Forelimb muscle (tissue), 1 donor: ENCODE results near the gene SSH2. TPM values are rescaled to one million over a fixed set of nuclear protein-coding genes. Genes with fewer than 3 reads are reported as not detected.

Source experiments
- DNase-seq: peaks from one replicate; pipeline ENCODE4 v3.0.0-alpha.2; 2013; ENCODE audit warnings: low read depth
- polyA plus RNA-seq: library from polyadenylated mRNA; unstranded; fragments of 120-200 nt; gene quantifications from one replicate; pipeline ENCODE4 v1.2.1, GENCODE V29; 2013; ENCODE audit not compliant: insufficient read length

SSH2 gene
- polyA plus RNA-seq, 1 donor: 20.5 TPM

DNA sequence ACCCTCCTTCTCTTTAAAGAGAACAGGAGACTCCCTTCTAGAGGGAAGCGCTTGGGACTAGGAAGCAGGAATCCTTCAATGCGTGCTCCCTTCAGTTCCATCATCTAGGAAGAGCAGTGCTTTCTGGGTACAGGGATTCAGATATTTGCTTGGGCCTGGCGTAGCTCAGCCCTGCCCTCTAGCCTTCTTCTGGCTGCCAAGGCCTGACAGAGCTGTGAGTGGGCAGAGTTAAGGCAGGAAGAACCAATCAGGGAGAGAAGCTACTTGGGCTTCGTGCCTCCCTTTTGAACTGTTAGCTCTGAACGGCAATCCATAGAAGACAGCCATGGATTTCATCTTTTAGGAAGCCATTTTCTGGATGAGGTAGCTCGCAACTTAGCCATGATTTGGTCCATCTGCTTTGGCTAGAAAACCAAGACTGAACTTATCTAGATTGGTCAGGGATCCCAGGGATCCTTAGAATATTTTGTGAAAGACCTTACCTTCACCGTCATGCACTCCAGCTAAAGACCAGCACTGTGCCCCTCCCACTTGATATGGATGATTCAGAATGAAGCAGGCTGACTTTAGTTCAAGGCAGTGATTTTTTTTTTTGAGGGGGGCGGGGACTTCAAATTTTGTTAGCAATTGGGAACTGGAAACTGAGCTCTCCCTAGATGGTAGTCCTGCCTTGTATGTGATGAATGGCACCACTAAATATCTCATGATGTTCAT lies 304.8 kb downstream of the SSH2 start:
- DNase-seq: no peak

DNA sequence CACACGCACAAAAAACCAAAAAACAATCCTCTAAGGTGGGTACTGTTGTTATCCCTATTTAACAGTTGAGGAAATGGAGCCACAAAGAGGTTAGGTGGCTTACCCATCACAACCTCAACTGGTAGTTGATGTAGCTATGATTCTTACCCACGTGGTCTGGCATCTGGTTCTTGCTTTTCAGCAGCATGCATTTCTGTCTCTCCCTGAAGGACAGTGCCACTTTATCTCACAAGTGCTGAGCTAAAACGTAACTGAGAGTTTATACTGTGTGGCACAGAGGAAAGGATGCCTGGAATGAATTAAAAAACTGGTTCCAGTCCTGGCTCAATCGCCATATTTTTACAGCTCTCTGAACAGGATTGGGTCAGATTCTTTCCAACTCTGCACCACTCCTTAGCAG lies 305.4 kb downstream of the SSH2 start:
- no peak for DNase-seq

DNA sequence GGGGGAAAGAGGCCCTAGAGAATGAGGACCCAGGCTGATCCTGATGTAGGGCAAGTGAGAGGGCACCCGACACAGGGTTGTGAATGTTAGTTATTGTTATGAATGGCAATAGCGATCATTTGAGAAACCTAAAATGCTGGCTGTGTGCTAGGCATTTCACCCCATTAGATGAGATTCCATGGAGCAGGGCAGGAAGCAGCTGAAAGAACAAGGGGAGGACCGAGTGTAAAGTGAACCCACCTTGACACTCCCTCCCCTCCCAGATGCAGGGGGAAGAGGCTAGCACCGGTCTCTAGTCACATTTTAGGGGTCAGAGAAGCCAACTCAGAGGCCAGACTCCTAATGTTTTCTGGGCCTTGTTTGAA lies 306.8 kb downstream of the SSH2 start:
- DNase-seq: no peak

DNA sequence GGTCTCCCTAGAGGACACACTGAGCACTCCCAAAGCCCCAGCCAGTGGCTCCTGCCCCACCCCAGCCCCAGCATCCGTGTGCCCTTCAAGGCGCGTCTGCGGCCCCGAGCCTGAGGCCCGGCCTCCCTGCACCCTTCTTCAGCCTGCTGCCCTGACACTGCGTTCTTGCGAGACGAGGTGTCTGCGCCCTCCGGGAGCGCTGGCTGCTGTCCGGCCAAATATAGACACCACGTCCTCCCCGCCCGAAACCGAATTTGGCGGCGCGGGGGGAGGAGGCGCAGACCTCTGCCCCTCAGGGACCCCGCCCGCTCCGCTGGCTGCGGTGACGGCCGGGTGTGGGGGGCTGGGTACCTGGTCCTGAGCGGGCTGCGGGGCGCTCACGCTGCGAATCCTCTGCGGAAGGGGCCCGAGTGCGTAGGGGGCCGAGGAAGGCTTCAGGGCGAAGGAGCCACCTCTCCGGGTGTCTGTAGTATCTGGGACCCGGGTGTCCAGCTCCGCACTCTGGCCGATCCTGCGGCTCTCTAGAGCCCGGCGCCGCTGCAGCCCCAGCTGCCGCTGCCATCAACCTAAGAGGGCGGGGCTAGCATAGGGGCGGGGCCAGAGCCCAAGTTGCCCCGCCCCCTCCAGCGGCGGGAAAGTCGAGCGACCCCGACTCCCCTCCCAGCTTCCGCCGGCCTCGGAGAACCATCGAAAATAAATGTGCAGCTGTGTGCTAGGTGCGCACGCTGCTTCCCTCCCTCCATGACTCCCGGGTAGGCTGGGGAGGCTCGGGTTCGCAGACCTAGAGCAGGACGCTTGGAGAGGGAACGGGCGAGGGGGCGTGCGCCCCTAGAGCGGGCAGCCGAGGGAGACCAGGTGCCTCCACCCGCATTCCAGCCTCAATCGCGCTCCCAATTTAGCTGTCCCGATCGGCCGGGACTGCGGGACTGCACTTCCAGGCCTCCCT lies 307.4 kb downstream of the SSH2 start, which contains the start of gene CORO6:
TSS of gene CORO6 (minus strand) at position 576 of the 946 bp plus-strand sequence. CDS start 1,491 bp downstream, outside the sequence.
- no peak for DNase-seq

DNA sequence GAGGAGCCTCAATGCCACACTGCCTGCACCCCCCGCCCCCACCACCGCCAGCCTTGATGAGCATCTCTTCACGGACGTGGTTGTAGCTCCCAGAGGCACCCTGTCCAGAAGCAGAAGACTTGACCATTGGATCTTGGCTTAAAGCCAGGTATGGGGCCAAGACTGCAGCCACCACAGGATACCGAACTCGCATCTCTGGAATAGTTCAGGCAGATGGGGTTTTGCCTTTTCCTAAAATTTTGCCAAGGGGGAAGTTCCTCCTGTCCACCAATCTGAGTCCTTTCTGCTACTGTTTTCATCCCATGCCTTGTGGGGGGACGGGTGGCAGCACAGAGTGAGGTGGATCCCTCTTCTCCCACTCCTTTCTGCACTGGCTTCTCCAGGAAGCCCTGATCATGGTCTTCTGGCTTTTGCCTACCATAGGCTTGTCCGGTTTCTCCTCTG lies 308.3 kb downstream of the SSH2 start:
- DNase-seq: no peak

DNA sequence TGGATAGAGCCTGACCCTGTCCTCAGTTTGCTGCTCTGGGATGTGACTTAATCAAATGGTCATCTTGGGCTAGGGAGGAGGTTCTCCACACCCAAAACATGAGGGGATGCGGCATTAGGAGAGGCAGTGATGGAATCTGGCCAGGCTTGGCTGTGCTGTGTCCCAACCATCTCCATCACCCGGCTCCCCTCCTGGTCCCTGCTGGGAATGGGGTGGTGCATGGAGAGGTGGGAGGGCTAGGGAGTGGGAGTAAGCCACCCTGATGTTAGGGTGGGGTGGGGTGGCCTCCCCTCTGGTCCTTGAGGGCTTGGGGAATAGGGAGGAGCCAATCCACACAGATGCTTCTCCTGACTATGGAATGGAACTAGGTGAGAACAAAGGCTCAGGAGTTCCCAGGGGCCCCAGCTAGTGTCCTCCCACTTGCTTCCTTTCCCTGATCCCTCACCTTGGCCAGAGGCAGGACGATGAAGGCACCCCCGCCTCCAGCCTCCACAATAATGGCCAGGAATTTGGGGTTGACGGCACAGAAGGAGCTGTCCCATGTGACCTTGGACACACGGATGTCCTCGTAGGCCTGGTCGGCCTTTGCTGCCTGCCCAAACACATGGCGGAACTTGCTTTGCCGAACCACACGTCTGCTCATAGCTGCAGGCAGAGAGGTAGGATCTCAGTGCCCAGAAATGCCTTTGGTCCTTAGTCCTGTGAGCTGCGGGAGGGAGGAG lies 309.1 kb downstream of the SSH2 start:
- no peak for DNase-seq

DNA sequence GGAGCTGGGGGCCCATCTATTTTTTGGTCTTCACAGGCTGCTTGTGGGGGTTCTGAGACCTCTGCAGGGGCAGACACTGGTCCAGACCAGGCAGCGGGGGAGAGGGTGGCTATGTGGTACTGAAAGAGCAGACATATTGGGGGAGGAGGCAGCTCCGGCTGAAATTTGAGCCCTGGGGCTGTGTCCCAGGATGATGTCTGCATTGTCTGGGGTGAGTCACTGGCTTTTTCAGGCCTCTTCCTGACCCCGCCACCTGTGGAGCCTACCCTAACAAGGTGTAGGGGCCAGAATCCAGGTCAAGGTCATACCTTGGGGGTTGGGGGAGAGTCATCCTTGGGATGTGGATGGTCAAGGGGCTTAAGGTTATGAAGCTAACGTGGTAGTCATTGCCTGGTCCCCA lies 309.8 kb downstream of the SSH2 start:
- no peak for DNase-seq

DNA sequence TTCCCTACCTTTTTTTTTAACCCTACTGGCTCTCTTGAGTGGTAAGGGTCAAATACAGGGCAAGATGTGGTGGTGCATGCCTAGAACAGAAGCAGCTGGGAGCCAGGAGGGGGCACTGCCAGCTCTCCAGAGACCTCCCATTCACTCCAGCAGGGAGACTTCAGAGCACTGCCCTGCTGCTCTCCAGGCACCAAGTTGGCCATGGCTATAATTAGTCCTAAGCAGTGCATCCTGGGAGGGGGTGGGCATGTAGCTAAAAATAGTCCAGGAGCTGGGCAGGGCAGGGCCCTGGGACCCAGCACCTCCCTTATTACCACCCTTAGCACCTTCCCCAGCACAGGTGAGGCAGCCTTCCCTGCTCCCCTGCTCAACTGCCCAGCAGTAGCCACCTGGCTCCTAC lies 310.8 kb downstream of the SSH2 start:
- no peak for DNase-seq

DNA sequence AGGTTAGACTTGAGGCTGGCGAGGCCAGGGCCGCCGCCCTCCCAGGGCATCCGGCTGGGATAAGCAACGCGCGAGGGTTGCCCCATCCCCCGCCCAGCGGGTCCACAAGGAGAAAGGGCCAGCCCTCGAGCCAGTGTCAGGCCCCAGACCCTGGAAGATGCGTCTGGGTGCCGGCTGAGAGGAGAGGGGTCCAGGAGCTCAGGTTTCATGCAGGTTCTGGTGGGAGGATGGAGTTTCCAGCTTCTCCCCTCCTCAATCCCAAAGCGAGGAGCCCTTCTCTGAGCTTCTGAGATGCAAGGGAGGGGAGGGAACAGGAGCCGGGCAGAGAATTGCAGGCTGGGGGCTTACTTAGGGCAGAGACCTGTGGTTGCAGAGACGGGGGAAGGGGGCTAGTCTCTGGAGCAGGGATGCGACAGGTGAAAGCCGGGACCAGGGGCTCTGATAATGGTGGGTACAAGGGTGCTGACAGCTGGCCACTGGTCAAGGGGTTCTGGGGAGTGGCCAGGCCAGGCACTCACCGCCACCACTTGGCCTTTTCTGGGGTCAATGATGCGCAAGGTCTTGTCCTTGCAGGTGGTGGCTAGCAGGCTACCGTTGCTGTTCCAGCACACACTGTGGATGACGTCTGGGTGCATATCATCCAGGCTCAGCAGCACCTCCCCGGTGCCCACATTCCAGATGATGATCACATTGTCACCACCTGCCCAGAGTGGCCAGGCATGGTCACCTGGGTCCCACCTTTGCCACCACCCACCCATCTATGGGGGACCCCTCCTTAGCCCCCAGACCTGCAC lies 311.6 kb downstream of the SSH2 start:
- DNase-seq: no peak

DNA sequence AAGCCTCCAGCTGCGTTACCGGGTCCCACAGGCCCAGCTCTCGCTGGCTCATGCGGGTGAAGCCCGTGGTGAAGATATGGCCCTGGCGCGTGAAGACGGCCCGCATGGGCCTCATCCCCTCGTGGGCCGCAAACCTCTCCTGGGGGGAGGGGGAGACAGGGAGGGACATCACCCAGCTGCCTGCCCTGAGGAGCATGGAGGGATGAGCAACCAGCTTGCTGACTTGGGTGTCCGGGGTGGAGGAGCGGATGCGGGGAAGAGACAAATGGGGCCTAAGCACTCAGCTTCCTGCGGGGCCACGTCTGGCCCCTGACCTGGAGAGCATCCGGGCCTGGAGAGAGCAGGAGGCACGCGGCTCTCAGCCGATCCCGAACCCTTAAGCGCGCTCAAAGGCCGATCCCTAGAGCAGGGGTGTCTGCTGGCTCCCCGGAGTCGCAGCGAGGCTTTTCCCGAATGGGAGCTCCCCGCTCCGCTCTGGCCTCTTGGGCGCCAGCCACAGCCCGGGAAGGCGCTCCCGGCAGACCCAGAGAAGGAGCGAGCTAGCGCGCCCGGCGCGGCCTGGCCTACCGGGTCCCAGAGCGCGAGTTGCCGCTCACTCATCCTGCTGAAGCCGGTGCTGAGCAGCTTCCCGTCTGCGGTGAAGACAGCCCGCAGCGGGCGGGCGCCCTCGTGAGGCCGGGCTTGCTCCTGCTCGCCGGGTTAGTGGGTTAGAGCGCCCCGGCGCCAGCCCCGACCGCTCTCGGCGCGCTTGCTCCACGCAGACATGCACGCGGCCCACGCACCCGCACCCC lies 312.4 kb downstream of the SSH2 start:
- DNase-seq: no peak

DNA sequence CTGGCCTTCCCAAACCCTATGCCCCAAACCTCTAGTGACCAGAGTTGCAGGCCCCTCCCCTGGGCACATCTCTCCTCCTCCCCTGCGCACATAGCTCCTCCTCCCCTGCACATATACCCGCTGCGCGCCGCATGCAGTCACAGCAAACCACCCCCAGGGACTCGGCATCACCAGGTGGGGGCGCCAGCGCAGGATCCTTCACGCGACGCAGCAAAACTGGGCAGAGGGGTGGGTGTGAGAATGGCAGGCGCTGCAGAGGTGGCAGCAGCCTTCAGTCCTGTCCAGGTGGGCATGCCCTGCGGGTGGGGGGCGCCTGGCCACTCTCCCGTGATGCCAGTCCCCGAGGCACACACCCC lies 312.9 kb downstream of the SSH2 start:
- no peak for DNase-seq

DNA sequence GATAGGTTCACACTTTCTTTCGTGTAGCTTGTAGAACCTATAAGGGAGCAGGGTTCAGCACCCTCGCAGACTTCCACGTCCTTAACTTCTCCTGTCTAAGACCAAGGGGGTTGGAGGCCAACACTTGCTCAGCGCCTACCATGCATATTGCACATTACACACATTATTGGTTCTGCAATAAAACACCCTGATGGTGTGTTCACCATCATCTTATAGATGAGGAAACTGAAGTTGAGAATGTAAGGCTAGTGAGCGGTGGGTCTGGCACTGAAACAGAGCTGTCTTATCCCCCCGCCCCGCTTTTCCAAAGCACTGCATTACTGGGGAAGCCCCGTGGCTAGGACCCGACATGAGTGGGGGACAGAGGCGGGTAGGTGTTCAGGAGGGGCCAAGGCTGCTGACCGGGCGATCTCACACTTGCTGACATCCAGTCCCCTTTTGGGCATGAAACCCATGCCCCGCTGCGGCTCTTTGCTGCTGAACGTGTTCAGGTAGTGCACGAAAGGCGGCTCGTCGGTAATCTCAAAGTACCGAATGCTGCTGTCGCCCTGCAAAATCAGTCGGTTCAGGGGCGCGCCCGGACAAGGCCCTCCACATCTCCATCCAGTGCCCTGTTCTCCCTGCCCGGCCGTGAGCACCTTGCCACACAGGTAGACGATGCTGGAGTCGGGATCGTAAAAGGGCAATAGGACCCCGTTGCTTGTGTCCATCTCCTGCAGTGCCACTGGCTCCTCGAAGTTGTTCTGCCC lies 313.6 kb downstream of the SSH2 start:
- no peak for DNase-seq

DNA sequence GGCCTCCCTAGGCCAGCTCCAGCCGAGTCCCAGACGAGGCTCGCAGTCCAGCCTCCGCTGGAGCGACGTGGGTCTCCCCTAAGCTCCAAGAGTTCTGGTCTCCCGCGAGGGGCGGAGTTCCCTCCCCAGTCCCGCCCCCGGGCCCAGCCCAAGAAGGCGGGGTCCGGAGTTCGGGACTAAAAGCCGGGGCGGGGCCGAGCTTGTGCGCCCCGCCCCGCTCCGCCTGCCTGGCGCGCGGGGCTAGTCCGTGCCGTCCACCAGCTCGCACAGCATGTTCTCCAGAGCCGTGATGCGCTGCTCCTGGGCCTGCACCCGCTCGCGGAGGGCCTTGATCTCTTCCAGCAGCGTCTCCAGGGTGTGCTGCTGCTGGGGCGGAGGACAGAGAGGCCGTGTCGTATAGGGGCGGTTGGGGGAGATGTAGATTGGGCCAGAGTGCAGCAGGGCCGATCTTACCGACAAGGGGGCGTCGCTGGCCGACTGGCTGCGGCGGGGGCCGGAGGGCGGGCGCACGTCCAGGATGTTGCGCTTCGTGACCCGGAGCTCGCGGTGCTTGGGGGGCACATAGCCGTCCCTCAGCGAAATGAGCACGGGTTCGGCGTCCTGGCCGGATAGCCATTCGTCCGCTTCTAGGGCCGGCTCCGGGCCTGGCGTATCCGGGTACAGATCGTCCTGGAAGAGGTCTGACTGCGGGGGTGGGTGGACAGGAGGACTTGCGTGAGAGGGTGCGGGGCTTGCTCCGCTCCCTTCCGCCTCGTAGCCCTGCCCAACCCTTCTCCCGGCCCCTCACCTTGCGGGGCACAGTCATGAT lies 314.3 kb downstream of the SSH2 start:
- DNase-seq: no peak

DNA sequence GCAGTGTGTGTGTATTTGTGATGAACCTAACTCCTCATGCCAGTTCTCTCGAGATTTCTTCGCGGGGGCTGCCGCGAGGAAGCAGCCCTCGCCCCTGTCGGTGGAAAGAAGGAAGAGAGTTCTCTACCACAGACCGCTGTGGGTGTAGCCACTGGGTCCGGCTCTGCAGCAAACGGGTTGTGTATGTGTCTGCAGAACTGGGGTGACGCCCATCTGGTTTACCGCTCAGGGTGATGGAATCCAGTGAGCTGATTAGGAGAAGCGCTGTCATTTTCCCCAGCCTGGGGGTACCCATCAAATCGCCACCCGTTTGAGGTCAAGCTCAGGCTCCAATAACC lies 315.0 kb downstream of the SSH2 start:
- no peak for DNase-seq

DNA sequence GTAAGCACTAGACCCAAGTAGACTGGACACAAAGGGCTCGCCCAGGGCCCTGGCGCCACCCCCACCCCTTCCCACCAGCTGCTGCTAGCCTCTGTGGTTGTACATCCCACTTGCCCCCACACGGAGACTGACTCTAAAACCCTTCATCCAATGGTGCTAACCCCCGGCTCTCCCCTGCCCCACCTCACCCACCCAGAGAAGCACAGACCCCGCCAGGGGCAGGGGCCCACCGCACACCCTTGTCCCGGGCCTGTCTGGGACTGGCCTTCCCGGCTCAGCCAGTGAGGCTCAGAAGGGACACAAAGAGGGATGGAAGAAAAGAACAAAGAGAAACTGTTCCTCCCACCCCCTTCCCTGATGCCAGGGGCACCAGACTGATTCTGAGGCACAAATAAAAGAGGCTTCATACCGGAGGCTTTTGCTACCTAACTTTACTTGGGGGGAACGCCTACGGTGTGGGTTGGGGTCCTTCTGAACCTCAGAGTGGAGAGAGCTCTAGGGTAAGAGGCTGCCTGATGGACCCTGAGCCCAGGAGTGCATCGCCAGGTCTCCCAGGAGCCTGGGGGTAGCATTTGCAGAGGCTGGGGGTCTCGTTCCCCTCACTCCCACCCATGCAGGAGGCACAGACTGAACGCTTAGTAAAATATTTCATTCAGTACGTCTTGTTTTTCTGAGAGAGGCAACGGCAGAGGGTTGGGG lies 315.5 kb downstream of the SSH2 start:
- no peak for DNase-seq

DNA sequence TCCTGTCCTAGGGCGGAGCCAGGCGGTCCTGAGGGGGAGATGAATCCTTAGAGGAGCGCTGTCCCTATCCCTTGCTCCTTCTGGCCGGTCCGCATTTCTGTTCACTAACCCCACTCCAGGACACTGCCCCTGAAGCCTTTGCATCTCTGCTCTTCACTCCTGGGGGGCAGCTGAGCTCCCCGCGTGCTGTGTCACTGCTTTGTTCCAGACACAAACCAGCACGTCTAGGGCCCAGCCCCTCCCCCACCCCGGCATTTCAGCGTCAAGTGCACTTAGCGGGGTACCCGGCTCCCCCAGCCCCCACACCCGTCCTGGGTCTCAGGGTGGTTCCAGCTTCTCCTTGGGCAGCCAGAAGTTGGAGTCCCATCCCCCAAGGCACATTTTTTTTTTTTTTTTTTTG lies 316.2 kb downstream of the SSH2 start:
- no peak for DNase-seq

DNA sequence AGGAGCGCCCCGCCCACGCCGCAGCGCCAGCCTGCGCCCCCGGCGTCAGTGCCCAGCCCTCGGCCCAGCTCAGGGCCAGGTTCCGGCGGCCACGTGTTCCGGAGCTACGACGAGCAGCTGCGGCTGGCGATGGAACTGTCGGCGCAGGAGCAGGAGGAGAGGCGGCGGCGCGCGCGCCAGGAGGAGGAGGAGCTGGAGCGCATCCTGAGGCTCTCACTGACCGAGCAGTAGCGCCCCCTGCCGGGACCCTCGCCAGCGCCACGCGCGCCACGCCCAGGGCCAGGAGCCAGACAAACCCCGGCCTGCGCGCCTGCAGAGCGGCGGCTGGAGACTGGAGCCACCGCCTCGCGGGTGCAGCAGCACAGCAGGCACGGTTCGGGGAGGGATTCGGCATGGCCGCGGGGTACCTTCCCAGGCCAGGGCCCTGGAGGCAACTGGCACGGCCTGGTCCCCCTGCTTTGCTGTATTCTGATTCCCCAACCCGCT lies 316.6 kb downstream of the SSH2 start:
- no peak for DNase-seq
